HG02981 (cell line): ENCODE measurements around the gene CTXN1.
"Not testable (repeated sequence)": the region's sequence is repeated elsewhere in the genome, so short reads cannot be mapped to it uniquely, and the experiment has no call there.

Source experiments
- ATAC-seq: cut with Tn5 transposase; IDR thresholded peaks from one replicate; pipeline ENCODE4 v1.9.1; 2021; ENCODE audit warnings: mild to moderate bottlenecking, moderate library complexity; ENCODE audit not compliant: unreplicated experiment

The CTXN1 gene

DNA sequence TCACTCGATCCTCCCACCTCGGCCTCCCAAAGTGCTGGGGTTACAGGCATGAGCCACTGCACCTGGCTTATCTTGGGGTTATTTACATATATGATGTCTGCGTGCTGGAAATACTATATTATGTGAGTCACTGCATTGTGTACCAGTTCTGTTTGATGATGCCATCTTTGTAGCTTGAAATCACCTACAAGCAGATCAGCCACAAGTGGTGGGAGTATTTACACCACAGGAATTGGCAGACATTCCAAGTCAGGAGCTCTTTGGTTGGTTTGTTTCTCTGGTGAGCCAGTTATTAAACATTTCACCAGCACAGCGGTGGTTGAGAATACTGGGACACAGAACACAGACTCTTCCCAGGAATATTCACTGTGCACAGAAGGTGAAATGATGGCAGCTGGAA, 22.0 kb upstream of the CTXN1 start:
- ATAC-seq: no peak

DNA sequence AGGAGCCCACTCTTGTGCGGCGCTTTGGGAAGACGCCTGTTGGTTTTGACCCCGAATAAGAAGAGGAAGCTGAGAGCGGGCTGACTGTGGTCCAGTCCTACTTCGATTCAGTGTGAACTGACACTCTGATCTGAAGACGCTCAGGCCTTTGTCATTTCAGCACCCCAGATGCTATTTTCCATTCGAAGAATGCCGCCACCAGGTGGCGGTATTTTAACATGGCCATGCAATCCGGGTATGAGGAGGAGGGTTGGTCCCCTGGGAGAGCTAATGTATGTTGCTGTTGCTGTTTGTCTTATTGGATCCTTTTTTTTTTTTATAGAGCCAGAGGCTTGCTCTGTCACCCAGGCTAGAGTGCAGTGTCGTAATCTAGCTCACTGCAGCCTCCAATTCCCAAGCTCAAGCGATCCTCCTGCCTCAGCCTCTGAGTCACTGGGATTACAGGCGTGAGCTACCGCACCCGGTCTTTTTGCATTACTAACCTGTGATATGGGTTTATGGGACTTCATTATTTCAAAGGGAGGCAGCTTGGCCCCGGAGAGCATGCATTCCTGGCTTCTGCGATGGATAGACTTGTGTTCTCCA, 18.3 kb upstream of the CTXN1 start:
- no peak for ATAC-seq

DNA sequence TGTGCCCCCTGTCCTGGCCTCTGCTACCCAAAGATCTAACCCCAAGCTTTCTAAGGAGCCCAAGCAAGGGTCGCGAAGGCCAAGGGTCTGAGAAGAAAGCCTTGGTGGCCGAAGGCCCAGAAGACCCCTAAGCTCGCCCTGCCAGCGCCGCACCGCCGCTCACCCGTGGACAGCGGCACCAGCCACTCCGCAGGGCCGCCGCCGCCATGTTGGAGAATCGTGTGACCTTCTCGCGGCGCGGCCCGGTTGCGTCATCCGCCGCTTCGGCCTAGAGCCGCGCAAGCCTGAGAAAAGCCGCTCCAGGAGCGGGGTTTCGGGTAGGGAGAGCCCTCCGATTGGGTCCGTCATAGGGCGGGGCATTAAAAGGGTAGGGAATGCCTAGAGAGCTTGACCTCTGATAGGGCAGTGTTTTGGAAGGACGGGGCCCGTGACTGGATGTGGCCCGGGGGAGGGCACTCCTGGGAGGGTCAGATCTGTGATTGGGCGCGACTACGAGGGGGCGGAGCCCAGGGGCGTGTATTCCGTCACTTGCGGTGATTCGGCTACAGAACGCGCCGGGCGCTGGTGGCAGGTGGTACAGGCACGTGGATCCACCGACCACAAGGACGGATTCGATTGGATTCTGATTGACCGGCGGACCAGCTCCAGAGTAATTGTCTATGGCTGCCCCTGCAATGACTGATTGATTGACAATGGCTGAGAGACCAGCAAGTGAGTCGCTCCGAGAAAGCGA, 17.7 kb upstream of the CTXN1 start, which contains the start of gene TIMM44:
Gene TIMM44, minus strand, starts transcription at position 223 of the 733 bp plus-strand sequence. Its CDS starts 15 bp downstream, at position 208.
- ATAC-seq: peak; percentile 95

DNA sequence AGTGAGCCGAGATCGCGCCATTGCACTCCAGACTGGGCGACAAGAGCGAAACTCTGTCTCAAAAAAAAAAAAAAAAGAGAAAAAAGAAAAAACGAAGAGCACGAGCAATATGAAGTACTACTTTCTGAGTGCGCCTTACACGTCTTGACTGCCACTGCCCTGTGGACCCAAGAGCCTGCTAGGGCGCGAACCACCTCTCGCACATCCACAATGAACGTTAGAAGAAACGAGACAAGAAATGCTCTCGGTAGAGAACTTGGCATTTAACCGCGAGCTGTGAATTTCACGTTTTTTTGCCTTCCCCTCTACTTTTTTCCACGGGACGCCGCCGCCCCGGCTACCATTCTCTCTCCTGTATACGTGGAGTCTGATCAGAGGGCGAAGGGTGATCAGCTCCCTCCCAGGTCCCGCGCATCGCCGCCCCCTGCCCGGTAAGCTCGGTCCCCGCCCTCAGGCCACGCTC, 17.1 kb upstream of the CTXN1 start:
- no peak for ATAC-seq

DNA sequence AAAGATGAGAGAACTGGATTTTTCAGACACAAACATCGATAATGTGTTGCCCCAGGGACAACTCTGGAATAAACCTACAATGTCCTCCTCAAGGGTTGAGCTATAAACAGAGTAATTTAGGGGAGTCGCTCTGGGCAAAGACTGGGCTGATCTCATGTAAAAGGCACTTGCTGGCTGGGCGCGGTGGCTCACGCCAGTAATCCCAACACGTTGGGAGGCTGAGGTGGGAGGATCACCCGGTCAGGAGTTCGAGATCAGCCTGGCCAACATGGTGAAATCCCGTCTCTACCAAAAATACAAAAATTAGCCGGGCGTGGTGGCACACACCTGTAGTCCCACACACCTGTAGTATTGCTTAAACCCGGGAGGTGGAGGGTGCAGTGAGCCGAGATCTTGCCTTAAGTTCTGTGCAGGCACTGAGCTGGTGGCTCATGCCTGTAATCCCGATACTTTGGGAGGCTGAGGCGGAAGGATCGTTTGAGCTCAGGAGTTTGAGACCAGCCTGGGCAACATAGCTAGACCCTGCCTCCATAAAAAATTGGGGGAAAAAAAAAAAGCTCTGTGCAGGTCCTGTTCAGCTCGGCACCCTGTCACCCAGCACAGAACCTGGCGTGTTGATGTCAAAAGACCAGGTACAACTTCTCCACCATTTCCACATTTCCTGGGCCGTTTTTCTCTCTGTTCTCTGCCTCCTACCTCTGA, 16.1 kb upstream of the CTXN1 start:
- ATAC-seq: no peak

DNA sequence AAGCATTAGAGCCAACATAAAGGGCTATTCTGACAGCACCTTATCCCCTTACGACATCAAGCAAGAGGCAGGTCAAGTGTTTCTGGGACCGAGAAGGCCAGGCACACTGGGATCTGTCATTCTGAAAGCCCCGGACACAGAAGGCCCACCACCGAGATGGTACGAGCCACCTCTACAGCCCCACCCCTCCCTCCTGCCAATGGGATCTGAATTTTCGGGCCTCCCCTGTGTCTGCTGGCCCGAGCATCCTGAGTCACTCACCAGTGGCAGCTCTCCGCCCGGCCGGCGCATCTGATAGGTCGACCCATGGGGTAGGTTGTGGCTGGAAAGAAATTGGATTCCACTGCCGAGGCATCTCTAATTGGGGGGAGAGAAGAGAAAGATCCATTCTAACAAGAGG, 14.9 kb upstream of the CTXN1 start:
- no peak for ATAC-seq

DNA sequence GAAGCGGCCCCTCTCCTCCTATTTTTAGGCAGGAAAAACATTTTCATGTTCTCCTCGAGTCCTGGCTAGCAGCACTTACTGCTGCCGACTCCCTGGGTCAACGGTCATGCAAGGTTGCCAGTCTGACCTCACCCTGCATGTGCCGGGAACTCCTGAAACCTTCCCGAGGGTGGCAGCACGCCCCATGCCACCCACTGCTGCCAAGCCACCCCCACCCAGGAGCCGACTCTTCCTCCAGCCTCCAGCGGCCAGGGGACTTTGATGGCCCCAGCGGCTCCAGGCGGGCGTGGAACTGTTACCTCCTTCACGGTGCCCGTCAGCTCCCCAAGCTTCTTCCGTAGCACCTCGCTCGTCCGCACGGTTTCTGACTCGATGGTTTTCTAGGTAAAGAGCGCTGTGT, 8.8 kb upstream of the CTXN1 start:
- no peak for ATAC-seq

DNA sequence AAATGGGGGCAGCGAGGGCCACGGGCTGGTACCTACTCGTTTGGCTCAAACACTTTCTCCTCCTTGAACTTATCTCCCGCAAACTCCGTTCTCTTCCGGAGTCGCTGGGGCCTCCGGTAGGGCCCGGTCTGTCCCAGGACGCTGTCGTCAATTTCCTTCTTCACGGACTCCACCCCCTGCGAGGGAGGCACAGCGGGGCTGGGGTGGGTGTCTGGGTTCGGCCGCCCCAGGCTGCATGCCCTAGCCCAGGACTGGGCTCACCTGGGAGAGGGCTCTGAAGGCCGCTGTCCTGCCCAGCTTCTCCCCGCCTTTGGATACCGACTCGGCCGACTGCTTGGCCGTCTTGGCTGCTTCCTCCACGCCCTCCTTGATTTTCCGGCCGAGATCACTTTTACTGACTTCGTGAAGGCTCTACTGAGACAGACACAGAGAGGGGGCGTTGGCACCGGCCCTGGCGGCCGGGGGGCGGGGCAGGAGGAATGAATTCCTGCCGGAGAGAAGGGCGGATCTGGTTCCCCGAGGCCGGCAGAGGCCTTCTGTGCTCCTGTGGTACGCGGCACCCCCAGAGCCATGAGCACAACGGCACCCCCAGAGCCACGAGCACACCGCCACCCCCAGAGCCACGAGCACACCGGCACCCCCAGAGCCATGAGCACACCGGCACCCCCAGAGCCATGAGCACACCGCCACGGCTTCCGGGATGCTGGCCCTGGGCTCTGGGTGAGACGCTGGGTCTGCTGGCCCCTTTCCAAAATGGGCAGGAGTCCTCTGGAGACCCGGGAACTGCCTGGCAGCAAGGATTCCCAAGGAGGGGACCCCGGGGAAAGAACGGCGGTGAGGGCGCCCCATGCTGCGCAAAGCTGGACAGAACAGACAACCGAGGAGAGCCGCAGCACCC, 8.1 kb upstream of the CTXN1 start:
- no peak for ATAC-seq

DNA sequence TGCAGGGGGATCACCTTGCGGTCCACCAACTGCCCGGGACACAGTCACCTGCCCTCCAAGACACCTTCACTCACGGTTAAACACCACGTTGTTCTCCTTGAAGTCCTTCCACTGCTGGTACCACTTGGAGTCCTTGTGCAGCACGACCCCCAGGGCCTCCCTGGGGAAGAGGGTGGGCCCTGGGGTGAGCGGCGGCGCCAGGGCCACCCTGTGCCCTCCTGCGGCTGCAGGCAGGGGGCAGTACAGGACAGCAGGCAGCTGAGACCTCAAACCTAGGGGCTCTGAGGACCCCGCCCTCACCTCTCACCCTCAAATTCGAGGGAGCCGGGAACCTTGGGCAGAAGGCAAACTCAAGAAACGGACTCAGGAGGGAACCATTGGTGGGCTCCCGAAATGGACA, 7.5 kb upstream of the CTXN1 start:
- no peak for ATAC-seq

DNA sequence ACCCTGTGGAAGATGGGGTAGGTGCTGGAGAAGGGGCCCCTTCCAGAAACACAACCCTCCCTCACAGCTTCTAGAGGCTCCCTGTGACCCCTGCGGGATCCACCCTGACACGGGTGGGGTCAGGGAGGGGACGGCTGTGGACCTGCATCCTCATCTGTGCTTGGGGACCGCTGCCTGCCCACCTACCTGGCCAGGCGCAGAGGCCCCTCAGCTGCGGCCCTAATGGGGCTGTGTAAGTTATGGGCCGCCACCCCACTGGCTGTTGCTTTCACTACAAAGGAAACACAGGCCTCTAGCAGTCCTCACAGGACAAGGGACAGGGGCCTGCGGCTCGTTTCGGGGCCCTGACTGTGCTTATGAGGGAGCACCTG, 7.0 kb upstream of the CTXN1 start:
- ATAC-seq: no peak

DNA sequence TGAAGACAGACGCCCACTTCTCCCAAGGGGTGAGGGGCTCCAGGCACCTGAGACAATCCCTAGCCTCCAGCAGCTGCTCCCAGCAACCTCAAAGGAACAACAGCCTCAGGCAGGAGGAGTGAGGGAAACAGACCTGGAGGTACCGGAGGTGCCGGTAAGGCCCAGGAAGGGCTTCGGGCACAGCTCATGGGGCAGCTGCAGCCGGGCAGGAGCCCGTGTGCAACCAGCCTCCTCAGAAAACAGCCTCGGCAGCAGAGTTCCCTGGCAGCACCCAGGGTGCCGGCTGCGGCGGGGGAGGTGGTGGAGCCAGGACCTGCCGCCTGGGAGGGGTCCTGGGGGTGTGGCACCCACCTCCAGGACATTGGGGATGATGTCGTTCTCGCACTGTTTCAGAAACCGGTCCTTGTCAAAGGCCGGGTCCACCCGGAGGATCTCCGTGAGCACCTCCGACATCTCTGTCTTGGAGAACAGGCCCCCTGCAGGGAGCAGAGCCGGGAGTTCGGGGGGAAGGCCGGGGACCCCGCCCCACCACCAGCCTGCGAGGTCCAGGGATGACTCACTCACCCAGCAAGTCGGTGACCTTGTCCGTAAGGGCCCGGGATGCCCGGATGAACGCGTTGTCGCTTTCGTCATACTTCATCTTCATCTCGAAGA, 6.5 kb upstream of the CTXN1 start:
- ATAC-seq: no peak

DNA sequence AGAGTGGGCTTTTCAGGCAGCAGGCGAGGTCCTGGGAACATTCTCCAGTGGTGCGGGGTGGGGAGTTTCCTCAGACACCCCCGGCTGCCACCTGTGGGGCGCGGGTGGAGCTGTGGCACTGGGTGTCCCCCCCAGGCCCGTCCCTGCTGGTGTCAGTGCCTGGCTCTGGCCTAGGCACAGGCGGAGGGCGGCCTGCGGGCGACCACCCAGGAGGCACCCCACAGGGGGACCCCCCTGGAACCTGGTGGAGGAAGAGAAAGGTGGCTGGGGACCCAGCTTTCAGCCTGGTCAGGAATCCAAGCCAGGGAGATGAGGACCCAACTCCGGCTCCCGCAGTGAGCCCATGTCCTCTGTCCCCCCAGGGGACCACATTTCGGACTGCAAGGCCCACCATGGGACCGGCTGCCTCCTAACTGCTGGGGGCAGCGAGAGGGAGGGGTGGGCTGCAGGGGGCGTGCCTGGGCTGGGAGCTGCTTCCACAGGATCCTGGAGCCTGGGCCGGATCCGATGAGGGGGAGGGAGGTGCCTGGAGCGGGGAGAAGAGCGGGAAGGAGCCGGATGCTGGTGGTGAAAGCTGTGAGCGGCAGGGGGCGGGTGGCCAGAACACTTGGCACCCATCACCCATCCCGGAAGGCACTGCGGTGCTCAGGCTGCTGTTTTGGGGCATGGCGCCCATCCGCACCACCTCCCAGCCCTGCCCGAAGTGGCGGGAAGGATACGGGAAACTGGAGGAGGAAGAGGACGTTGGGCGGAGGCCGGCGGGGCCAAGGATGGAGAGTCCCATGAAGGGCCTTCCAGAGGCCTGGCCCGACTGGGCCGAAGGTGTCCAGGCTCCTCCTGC, 5.5 kb upstream of the CTXN1 start:
- no peak for ATAC-seq

DNA sequence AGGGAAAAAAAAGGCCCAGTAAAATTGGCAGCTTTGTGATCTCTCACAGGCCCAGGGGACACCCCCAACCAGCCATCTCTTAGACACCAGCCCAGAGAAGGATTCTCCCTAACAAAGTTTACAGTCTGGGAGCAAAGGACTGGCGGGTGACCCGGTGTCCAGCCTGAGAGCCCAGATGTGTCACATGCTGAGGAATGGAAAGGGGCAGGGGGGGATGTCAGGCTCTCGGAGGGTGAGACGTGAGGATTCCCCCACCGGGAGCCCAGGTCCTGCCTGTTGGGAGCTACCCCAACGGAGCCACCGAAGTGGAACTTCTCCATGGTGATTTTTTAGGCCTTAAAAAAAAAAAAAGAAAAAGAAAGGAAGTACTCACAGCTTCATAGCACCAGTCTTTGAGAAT, 4.8 kb upstream of the CTXN1 start:
- no peak for ATAC-seq

DNA sequence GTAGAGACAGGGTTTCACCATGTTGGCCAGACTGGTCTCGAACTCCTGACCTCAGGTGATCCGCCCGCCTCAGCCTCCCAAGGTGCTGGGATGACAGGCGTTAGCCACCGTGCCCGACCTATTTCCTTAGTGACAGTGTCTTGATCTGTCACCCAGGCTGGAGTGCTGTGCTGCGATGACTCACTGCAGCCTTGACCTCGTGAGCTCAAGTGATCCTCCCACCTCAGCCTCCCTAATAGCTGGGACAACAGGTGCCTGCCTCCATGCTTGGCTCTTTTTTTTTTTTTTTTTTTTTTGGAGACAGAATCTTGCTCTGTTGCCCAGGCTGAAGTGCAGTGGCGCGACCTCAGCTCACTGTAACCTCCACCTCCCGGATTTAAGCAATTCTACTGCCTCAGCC, 4.1 kb upstream of the CTXN1 start:
- ATAC-seq: not testable (repeated sequence)

DNA sequence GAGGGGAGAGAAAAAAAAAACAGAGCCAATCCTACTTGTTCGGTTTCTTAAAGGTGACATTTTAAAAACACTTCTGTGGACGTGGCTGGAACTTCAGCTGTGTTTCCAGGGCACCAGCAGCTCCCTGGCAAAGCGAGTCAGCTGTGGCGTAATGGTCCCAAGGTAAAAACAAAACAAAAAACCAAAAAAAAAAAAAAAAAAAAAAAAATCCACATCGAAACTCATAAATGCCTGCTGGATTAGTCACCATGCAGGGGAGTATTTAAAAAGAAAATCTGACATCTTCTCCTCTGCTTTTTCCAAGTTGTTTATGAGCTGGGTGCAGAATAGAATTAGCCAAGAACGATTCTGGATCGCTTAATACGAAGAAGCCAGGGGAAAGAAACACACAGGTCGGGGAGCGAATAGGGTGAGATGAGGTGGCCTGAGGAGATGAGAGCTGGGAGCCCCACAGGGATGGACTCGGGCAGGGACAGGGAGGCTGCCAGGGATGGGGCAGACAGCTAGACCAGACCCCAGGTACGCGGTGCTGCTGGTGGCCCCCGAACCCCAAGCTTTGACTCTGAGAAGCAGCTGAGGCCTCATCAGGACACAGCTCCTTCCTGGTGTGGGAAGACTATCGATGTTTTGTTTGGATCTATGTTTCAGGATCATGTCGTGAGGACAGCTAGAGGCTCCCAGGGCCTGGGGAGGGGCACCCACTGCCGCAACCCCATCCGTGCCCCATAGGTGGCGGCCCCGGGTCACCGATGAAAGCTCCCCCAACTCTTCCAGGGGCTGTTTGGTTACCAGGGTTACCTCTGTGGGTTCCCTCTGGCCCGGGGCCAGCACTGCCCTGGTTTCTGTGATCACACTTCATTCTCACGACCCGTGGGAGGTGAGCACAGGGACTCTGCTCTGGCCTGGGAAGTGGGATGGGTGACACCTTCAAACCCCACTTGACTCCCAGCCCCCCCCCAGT, 3.1 kb upstream of the CTXN1 start:
- ATAC-seq: no peak

DNA sequence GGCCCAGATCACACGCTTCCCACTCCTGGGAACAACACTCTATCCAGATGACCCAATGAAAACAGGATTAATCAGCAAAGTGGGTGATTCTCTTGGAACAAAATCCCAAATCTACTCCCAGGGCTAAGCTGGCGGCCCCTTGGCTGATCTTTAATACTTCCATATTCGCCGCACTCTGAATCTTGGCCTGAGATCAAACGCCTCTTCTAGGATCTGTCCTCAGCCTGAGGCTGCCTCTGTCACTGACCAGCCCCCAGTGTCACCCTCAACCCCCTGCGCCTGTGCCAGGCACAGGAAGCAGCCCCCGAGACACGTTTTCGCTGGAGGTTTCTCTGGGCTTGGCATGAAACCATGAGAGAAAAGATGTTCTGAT, 2.4 kb upstream of the CTXN1 start:
- no peak for ATAC-seq

DNA sequence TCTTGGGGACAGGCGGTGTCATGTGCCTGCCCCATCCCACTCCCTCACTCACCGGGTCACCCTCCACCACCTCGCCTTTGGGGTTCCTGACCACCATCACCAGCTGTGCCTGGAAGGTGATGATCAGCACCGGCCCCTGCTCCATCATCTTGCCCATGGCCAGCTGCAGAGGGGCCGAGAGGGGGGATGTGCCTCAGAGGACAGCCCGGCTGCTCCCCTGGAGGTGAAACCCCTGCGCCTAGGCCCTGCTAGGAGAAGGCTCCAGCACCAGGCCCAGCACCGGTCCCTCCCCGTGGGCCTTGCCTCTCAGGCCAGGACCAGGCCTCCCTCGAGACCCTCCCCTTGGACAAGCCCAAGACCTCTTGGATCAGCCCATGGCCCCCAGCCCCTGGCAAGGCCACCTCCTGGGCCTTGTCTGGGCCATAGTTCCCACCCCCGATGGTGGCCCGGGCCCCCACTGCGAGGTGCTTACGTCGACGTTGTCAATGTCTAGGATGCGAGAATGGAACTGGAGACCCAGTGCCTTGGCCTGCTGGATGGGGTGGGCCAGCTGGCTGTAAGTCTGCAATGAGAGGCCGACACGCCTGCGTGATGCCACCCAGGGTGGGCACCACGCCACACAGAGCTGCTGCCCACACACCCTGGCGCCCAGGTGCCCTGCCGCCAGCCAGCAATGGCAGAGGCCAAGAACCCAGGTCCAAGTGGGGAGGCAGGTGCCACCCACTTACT, 1.8 kb upstream of the CTXN1 start:
- no peak for ATAC-seq
